AML-193 (cell line): ENCODE data around the gene LINC00305.

Source experiments
- DNase-seq, 2 experiments: peaks; one replicate each; lab custom pipeline; 2025; lab: John Stamatoyannopoulos, UW

LINC00305 gene

DNA sequence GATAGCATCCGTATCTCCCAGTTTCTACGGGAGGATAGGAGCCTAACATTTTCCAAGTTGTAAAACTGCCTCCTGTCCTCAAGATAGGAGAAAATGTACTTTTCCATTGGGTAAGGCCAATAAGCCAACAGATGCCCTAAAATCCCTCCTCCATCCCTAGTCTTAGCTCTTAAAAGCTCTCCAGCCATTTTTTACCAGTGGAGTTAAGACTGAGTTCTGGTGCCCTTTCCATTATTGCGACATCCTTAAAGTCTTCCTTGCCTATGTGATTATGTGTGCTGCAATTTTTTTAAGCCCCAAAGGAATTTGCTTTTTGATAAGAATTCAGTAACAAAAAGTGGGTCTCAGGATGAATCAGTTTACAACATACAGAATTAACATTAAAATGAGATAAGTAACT, 33.0 kb downstream of the LINC00305 start:
- DNase-seq: no peak

DNA sequence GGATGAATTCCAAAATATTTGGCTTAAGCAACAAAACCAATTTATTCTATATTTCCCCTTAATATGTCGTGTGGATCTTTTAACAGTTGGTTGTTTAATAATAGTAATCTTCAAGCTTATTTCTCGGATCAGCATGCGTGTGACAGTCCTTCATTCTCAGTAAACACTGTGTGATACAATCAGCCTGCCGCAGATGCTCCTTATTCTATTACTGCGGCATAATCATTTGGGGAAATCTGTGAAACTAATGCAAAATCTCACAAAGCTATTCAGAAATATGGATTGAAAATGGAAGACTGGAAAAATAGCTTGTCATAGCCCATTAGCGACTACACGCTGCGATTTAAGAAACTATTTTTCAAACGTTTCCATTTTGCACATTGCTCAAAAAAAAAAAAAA, 36.9 kb downstream of the LINC00305 start:
- DNase-seq: no peak

DNA sequence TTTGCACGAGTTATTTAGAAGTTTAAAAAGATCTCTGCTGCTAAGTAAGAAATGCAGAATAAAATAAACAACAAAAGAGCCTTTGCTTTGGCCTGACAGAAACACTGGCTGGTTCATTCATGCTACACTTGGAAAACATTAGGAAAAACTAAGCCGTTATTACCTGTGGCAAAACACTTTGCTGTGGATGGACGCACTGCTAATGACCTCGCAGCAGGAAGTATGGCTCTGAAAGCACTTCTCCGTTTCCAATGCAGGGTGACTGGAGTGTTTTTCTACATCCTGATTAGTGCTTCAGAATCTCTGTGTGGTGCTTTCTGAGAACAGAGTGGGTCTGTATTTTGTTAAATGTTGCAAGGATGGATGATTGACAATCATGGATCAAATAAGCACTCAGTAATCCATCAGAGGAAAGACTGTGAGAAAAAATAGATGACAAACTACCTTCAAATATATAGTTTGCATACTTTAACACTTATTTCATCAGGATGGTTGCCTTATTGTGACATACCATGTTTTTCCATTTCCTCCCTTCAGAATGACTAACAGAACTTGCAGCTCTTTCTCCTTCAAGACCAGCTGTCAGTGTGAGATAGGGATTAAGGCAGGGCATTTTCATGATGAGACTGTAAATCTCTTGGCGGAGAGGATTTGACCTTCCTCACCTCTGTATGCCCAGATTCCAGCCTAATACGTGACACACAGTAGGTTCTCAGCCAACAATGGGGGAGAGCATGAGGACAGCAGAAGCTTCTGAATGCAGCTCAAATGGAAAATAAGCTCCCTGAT, 38.0 kb downstream of the LINC00305 start:
- peak in 1 of 2 experiments; percentile 4 for DNase-seq

DNA sequence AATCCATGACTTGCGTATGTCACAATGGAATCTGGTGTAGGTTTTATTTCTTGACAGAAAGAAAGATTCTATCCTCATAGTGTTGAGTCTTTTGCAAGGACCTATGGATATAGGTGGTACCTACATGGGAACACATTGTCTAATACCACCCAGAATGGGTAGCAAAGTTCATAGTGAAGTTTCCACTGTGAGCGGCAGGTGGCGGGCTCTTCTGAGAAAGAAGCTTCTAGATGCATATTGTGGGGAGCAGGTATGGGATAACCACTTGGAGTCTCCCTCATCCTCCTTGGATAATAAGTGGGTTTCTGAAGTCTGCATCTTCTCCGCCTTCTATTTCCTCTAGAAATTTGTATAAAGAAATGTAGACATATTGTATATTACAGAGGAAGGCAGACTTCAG, 44.9 kb downstream of the LINC00305 start:
- no peak for DNase-seq

DNA sequence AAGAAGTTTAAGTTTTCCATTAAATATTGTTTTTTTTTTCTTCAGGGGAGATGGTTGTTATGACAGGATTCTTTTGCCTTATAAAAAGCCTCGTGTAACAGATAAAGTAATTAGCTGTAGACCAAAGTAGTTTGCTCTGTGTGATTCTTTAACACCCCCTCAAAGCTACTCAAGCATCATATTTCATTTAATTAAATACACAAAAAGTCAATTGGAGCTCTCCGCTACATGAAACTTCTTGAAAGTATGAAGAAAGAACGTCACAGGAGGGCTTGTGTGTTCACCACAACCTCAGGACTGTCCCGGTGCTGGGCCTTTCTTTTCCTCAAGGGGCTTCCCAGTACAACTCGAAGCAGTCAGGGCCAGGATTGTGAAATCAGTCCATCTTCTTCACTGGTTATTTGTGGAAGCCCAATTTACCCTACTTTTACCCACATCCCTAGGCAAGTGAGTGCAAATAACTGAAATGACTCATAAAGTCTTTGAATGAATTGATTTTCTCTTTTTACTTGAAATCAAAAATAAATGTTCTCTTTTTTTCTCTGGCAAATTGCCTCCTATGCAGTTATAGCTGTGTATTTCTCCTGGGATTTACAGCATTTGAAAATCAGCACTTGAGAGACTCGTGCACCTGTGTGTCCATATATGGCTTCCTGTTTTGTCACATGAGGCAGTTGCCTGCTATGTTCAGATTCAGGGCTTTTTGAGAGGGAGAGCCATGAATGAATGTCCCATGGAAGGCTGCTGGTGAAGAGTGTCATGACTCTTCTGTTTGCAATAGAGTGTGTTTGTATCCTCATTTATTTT, 48.6 kb downstream of the LINC00305 start:
- no peak for DNase-seq

GRCh38 chr18:64099244-64099643, 49.6 kb downstream of the LINC00305 start:
- no peak for DNase-seq

GRCh38 chr18:64097497-64097896, 51.4 kb downstream of the LINC00305 start:
- peak; percentile 9 to 12 for DNase-seq

GRCh38 chr18:64095056-64095455, 53.8 kb downstream of the LINC00305 start:
- no peak for DNase-seq

- no peak for DNase-seq
These were observed 54.7 kb downstream of the LINC00305 start for GRCh38 chr18:64094210-64094609.

DNA sequence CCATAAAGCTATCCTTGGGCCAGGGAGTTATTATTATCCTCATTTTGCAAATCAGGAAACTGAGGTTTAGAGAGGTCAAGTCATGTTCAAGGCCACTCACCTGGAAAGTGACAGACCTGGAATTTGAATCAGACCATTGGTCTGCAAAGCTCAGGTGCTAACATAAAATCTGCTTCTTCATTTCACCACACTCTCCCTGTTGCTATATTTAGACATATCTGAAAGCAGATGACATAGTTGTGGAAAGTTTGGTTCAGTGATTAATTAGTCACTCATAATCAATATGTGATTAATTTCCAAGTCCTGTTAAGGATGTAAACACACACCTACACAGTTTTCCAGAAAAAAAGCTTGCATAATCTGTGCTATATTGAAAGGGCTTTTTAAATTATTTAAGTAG, 57.4 kb downstream of the LINC00305 start:
- no peak for DNase-seq

- DNase-seq: no peak
These were observed 58.0 kb downstream of the LINC00305 start for GRCh38 chr18:64090876-64091275.

DNA sequence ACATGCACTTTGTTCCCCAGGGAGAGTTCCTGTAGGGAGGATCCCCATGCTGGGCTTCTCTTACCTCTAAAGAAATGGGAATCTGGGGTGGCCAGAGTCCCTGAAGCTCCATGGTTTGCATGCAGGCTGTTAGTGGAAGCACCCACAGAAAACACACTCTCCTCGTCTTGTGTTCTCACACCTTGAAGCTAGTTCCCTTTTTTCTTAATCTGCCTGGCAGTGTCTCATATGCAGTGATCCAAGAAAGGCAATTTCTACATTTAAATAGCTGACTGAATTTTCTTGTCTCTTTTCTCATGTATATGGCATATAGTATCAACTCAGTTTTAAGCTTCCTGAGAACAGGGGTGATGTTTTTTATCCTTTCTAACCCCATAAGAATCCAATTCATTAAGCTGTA, 65.0 kb downstream of the LINC00305 start:
- DNase-seq: no peak

DNA sequence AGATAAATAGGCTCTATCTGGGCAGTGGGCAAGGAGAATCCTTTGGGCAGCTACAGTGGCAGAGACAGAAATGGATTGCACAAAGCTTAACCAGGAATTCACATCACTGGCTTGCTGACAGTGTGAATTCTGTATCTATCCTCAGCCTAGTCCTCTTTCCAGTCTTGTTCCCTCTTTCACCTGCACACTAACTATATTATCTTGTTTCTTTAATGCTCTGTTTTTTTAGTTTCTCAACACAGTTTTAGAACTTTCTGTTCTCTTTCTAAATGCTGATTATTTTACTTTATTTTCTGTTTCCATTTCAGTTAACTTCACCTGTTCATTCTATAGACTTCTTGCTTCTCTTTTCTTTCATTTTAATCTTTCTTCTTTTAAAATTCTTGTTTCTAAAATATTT, 66.4 kb downstream of the LINC00305 start:
- no peak for DNase-seq

DNA sequence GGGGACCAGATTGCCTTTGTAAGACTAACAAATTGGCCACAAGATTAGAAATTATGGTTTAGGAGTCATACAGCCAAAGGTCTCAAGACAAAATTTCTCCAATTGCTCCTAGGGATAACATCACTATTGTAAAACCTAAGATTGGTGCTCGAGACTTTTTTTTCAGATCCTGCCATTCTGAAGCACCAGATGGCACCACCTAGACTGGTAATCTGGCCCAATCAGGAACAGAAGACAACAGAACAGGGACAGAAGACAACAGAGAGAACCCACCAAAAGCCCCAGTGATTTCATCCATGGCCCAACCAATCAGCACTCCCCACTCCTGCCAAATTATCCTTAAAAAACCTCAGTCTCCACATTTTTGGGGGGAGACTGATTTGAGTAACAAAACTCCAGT, 66.8 kb downstream of the LINC00305 start:
- no peak for DNase-seq

- no peak for DNase-seq
These were observed 74.9 kb downstream of the LINC00305 start for GRCh38 chr18:64073971-64074370.

DNA sequence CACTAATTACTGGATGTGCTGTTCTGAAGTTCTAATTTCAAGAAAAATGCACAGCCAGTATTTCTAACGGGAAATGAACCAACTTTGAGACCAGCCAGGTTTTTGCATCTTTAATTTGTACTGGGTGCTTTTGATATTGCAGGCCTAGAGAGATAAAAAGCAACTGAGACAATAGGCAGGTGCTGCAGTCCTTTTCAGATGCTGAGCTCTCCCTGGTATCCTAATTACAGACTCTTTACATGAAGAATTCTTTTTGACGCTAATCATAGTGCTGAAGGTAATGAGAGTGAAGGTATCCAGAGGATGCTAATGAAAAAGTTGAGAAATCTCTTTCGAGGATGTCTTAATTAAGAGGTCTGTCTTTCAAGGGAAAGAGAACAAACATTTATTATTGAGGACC, 93.9 kb downstream of the LINC00305 start:
- no peak for DNase-seq

DNA sequence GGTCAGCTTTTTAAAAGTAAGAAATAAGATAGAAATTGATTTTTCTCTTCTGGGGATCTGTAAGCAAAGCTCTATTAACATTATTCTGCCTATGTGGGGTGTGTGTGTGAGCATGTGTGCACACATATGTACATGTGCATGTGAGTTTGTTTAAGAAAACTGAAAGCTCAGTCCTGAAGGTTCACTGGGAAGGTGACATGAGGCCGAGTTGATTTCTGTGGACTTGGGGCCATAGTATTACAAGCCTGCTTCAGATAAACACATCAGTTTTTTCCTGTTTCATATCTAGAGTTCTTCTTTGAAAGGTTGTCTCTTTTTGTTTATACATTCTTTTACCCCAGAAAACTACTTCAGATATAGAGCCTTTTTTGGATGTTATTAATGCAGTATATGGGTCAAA, 95.6 kb downstream of the LINC00305 start:
- no peak for DNase-seq

GRCh38 chr18:64052772-64053171, 96.1 kb downstream of the LINC00305 start:
- DNase-seq: no peak

- DNase-seq: no peak
These were observed 104.3 kb downstream of the LINC00305 start for GRCh38 chr18:64044616-64045015.

GRCh38 chr18:64042728-64043358, 106.0 kb downstream of the LINC00305 start:
- DNase-seq: no peak

DNA sequence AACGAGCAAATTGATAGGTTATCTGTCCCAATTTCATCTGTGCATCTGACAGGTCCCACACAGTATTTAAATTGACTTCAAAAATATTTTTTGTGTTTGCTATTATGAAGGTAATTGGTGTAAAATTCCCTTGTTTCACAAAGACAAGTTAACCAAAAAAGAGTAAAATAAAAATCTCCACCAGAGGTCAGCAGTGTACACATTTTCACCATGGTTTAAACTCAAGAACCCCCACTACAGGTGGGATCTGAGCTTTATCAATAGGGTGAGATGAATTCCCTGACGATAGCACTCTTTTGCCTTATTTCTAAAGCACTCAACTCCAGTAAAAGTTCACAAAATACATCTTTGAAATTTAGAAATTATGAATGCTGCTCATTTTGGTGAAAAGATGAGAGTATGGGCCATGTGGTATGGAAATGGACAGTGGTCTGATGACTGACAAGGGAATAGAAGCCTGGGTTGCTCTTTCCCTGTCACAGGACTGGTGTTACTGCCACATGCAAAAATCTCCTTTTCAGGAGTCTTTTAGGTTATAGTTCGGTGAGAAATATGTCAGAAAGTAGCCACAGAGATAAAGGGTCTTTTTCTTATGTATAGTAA, 111.0 kb downstream of the LINC00305 start:
- DNase-seq: peak; percentile 22 to 31

DNA sequence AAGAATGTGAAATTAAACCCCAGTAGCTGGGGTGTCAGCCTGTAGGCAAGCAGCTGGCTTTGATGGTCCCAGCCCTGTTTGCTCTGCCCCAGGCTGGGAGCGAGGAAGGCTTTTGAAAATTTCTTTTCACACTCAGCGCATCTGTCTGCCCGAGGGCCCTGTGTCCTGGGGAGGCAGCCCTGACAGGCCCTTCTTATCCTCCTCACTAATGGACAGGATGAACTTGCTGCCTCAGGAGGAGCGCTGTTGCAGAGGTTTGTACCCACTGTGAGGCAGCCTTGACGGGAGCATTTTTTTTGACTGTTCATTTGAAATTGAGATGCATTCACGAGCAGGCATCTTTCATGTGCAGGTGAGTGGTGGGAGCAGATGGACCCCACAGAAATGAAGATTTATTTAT, 116.6 kb downstream of the LINC00305 start:
- DNase-seq: no peak
